HG03378 (cell line): ENCODE results near the gene CRACR2B.

Experiments used
- ATAC-seq: cut with Tn5 transposase; IDR thresholded peaks from one replicate; pipeline ENCODE4 v1.9.1; 2021; ENCODE audit warnings: mild to moderate bottlenecking, moderate library complexity; ENCODE audit not compliant: unreplicated experiment

CRACR2B gene

GRCh38 chr11:837189-837989 lies 9.7 kb downstream of the CRACR2B start:
- ATAC-seq: no peak

- no peak for ATAC-seq
Measured at GRCh38 chr11:837990-838307, 10.2 kb downstream of the CRACR2B start.

- ATAC-seq: no peak
Measured at GRCh38 chr11:838441-839279, 10.9 kb downstream of the CRACR2B start.

GRCh38 chr11:839280-839623 lies 11.5 kb downstream of the CRACR2B start:
- no peak for ATAC-seq

GRCh38 chr11:839875-840617 lies 12.3 kb downstream of the CRACR2B start:
- ATAC-seq: no peak

GRCh38 chr11:841981-842369 lies 14.3 kb downstream of the CRACR2B start:
- no peak for ATAC-seq

GRCh38 chr11:842370-843002 lies 14.8 kb downstream of the CRACR2B start, which contains the start of the genes POLR2L and TSPAN4:
POLR2L (minus strand) TSS chr11:842529; CDS start chr11:842508, 21 bp downstream.
TSPAN4 (plus strand) TSS chr11:842852; CDS start chr11:850305, 7,453 bp downstream.
- peak; percentile 42 for ATAC-seq

GRCh38 chr11:843086-843734 lies 15.5 kb downstream of the CRACR2B start:
- no peak for ATAC-seq

GRCh38 chr11:843818-844692 lies 16.3 kb downstream of the CRACR2B start:
- no peak for ATAC-seq

- ATAC-seq: no peak
Measured at GRCh38 chr11:844693-845644, 17.2 kb downstream of the CRACR2B start.

GRCh38 chr11:845872-846495 lies 18.3 kb downstream of the CRACR2B start:
- no peak for ATAC-seq

- ATAC-seq: no peak
Measured at GRCh38 chr11:846496-847098, 18.9 kb downstream of the CRACR2B start.

- ATAC-seq: no peak
Measured at GRCh38 chr11:847876-848275, 20.2 kb downstream of the CRACR2B start.

- no peak for ATAC-seq
Measured at GRCh38 chr11:848380-848931, 20.7 kb downstream of the CRACR2B start.

GRCh38 chr11:849104-849824 lies 21.5 kb downstream of the CRACR2B start:
- no peak for ATAC-seq

- ATAC-seq: no peak
Measured at GRCh38 chr11:849951-850774, 22.4 kb downstream of the CRACR2B start.
